ENCODE measurements around the gene PPME1.
"Not testable (repeated sequence)": the region's sequence is repeated elsewhere in the genome, so short reads cannot be mapped to it uniquely, and the experiment has no call there.

Gene PPME1, protein sequence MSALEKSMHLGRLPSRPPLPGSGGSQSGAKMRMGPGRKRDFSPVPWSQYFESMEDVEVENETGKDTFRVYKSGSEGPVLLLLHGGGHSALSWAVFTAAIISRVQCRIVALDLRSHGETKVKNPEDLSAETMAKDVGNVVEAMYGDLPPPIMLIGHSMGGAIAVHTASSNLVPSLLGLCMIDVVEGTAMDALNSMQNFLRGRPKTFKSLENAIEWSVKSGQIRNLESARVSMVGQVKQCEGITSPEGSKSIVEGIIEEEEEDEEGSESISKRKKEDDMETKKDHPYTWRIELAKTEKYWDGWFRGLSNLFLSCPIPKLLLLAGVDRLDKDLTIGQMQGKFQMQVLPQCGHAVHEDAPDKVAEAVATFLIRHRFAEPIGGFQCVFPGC

GRCh38 chr11:74170694-74171629, at the start of gene PPME1, which contains the start of gene C2CD3:
PPME1 (plus strand) TSS chr11:74171289; CDS start chr11:74171422, 133 bp downstream.
C2CD3 (minus strand) TSS chr11:74171002; CDS start chr11:74170792, 210 bp downstream.
- peak; percentile 98 for DNase-seq

GRCh38 chr11:74121804-74122203, 49.3 kb upstream of the PPME1 start:
- no peak for DNase-seq

DNA sequence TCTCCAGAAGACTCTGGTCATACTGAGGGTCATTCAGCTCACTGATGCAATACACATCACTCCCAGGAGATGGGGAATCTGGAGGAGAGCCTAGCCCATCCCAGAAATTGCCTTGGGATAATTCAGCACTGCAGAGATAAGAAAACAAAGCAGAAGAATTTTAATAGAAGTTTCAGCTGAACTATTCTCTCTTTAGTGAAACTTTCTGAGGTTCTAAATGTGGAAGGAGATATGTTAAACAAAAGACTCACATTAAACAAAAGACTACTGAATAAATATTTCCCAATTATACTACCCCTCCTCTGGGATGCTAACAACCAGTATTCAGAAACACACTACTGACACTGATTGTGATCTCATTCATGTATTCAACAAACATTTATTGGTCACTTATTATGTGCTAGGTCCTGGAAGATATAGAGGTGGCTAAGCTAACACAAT, 48.1 kb upstream of the PPME1 start:
- DNase-seq = no peak

- not testable (repeated sequence) for DNase-seq
Observed at GRCh38 chr11:74129121-74129520, 42.0 kb upstream of the PPME1 start.

DNA sequence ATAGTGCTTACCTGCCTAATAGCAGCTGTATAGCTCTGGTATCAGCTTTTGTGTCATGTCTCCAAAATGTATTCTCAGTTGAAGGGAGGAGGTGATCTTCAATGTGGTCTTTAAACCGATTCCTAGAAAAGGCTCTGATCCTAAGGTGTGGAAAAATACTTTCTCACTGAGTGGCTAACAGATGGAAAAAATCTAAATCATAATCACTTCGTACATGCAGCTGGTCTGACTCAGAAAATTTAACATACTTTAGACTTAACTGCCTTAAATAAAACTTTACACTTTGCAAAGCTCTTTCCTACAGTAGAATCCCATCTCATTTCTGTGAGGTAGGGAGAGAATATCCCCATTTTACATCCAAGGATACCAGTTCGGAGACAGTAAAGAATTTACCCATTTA, 38.3 kb upstream of the PPME1 start:
- no peak for DNase-seq

DNA sequence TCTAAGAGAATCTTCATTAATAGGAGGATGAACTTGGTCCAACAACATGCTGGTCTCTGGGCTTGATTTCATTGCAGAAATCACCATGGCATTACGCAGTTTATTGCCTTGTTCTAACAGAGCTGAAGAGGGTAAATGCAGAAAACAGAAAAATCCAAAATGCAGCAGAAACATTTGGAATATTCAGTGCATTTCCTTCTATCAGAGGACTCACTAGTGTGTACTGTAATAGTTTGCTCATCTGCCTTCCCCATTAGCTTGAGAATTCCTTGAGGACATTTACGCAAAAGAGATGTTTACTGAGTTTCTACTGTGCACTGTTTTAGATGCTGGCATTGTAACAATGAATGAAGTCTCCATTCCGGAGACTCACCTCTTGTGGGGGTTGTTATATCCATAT, 37.7 kb upstream of the PPME1 start:
- DNase-seq = no peak

- DNase-seq = no peak
Observed at GRCh38 chr11:74134661-74135060, 36.4 kb upstream of the PPME1 start.

DNA sequence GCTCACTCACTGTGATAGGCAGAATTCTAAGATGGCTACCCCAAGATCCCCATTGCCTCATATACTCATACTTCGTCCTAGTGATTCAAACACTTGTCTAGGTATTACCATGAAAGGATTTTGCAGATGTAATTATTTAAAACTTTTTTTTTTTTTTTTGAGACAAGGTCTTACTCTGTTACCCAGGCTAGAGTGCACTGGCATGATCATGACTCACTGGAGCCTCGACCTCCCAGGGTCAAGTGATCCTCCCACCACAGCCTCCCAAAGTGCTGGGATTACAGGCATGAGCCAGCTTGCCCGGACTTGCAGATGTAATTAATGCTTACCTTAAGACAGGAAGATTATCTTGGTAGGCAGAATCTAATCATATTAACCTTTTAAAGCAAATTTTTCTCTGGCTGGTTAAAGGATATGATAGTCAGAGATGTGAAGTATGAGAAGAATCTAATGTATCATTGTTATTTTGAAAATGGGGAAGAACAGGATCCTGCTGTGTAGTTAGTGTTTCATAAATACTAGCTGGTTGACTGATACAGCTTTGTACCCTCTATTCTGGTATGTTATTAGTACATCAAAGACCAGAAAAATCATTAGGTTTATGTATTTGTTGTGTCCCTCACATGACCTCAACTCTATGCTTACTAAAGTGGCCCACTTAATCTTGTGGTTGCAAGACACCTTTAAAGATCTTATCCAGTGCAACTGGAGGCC, 35.8 kb upstream of the PPME1 start:
- no peak for DNase-seq

- no peak for DNase-seq
Observed at GRCh38 chr11:74138021-74138420, 33.1 kb upstream of the PPME1 start.

DNA sequence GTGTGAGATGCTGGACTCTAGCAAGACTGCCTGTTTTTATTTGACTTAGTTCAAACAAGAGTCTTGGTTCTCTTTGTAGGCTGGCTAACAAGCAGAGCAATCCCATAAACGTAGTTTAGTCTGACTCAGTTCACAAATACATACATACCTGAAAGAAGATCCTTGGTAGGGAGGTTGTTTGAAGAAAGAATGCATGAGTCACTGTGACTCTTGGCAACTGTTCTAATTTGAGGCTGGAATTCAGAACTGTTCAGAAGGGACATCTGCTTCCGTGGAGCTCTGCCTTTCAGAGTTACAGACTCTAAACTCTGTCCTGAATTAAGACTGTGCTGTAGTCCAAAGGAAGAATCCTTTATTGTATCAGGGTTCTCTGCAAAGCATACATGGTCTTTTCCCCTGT, 32.5 kb upstream of the PPME1 start:
- DNase-seq = no peak

GRCh38 chr11:74139151-74139918, 31.8 kb upstream of the PPME1 start:
- DNase-seq = no peak

DNA sequence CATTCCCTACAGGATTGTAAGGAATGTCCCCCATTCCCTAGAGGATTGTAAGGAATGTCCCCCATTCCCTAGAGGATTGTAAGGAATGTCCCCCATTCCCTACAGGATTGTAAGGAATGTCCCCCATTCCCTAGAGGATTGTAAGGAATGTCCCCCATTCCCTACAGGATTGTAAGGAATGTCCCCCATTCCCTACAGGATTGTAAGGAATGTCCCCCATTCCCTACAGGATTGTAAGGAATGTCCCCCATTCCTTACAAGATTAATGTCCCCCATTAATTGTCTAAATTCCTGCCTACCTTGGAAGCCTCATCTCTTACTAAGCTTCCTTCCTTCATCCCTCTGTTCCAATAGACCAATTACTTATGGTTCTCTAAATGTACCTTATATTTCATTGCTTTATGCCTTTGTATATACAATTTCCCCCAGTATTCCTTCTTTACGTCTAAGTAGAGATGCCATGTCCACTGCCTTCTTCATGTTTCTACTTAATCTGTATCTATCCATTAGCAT, 31.1 kb upstream of the PPME1 start:
- not testable (repeated sequence) for DNase-seq

DNA sequence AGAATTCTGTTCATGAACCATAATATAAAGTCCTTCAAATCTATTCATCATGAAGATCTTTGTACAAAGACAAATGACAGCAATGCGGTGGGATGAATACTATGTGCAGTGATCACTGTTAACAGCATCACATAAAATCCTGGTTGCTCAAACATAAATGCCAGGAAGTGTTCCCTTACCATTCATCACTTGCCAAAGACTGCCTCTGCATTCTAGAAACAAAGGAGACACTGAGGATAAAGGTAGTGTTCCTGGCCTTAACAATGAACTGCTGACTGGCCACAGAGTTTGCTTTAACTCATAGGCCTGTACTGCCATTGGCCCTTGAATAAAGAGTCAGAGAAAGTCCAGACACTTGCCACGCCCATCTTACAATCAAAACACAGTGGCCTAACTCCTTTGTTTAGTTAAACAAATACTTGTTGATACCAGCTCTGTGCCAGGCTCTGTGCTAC, 29.8 kb upstream of the PPME1 start:
- DNase-seq = no peak

DNA sequence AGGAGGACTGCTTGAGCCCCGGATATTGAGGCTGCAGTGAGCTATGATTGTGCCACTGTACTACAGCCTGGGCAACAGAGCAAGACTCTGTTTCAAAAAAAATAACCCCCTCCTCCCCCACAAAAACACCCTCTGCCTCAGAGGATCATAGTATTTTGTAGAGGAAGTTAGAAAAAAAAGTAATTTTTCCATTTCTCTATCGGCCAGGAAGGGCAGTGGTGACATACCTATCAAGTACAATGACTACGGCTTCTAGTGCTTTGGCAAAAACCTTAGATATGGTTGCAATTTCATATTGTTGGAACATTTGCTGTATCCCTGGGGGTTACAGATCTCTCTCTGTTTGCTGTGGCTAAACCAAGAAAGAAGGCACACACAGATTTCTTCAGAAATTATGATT, 29.2 kb upstream of the PPME1 start:
- no peak for DNase-seq

GRCh38 chr11:74142624-74143023, 28.5 kb upstream of the PPME1 start:
- no peak for DNase-seq

GRCh38 chr11:74144592-74144991, 26.5 kb upstream of the PPME1 start:
- DNase-seq = no peak

- DNase-seq = no peak
Observed at GRCh38 chr11:74147199-74147929, 23.7 kb upstream of the PPME1 start.

GRCh38 chr11:74153224-74153623, 17.9 kb upstream of the PPME1 start:
- no peak for DNase-seq

DNA sequence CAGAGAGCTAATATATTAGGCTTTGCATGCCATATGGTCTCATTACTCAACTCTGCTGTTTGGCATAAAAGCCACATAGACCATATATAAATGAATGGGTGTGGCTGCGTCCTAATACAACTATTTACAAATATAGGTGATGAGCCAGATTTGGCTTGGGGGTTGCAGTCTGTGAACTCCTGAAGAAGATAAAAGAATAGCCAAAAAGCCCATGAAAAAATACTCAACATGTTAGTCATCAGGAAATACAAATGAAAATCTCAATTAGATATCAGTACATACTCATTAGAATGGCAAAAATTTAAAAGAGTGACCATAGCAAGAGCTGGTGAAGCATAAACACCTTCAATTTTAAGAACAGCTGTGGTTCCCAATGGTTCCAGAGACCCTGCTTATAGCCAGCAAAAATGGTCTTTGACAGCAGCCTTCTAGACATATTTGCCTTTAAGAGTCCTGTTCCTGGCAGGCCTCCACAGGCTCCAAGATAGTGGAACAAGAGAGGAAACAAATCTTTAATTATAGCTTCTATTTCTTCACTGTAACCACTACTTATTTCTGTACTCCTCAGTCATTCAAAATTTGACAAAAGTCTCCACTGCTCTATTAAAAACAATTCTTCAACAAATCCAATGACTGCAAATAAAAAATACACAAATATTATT, 16.3 kb upstream of the PPME1 start:
- no peak for DNase-seq

GRCh38 chr11:74157169-74157568, 13.9 kb upstream of the PPME1 start:
- DNase-seq = no peak

- DNase-seq = no peak
Observed at GRCh38 chr11:74159642-74160041, 11.4 kb upstream of the PPME1 start.

Measured in KG1 (cell line).